Activated naive CD4-positive, alpha-beta T cell treated with anti-CD3 and anti-CD28 coated beads for 36 hours (primary cell): Measurements from ENCODE around the gene PARN. TPM values are rescaled to one million over a fixed set of nuclear protein-coding genes. Genes with fewer than 3 reads are reported as not detected.

Experiments used
- CTCF ChIA-PET: fragments of 350-600 bp; sonication (Branson Sonifier 250); formaldehyde crosslinking; loops from one replicate; lab custom pipeline; 2021; ENCODE audit warnings: antibody characterized with exemption; lab: Charles Lee
- DNase-seq: peaks from one replicate; pipeline ENCODE4 v3.0.0-alpha.2; 2020
- H3K27ac Mint-ChIP-seq: one replicate; pipeline ENCODE4 v1.8.0; 2021; ENCODE audit warnings: mild to moderate bottlenecking, mixed read lengths
- H3K27me3 Mint-ChIP-seq: one replicate; pipeline ENCODE4 v1.8.0; 2021; ENCODE audit warnings: low read depth, mixed read lengths
- H3K36me3 Mint-ChIP-seq: one replicate; pipeline ENCODE4 v1.8.0; 2021; ENCODE audit warnings: low read depth, mixed read lengths
- H3K4me1 Mint-ChIP-seq: one replicate; pipeline ENCODE4 v1.8.0; 2021; ENCODE audit warnings: low read depth, mixed read lengths
- H3K4me3 Mint-ChIP-seq: one replicate; pipeline ENCODE4 v1.8.0; 2021; ENCODE audit warnings: mild to moderate bottlenecking, moderate library complexity, mixed read lengths
- H3K9me3 Mint-ChIP-seq: one replicate; pipeline ENCODE4 v1.8.0; 2021; ENCODE audit warnings: mixed read lengths
- intact Hi-C: fragments of 100-400 bp; cut with micrococcal nuclease; formaldehyde crosslinking; loops from one replicate; pipeline ENCODE4 v1.15.1; 2023
- total RNA-seq, 2 experiments: library from RNA; stranded (reverse); gene quantifications; one replicate each; pipeline ENCODE4 v1.2.3, GENCODE V29; 2021

PARN gene
- total RNA-seq, 2 experiments from 2014 or later = 41.8 to 44.0 TPM

GRCh38 chr16:14386115-14386514 lies 243.9 kb downstream of the PARN start:
- no peaks in the 10 kb centered on the region for H3K9me3 Mint-ChIP-seq
- intact Hi-C loops = no loop called here
- H3K27me3 Mint-ChIP-seq = no peaks in the 10 kb centered on the region
- DNase-seq = no peak
- no peaks in the 10 kb centered on the region for H3K4me1 Mint-ChIP-seq
- H3K36me3 Mint-ChIP-seq = no peaks in the 10 kb centered on the region
- H3K4me3 Mint-ChIP-seq = no peak overlapping the region
- CTCF ChIA-PET = no interaction called here
- no peak overlapping the region for H3K27ac Mint-ChIP-seq

Other genes starting within 250 kb of the PARN start
- 10 to 100 TPM; 41.9 to 44.6 TPM for gene BFAR, start 2.7 kb upstream of the PARN start, total RNA-seq
- gene PLA2G10, start 64.0 kb upstream of the PARN start, total RNA-seq = not detected
- 1 to 10 TPM; 1.5 to 1.9 TPM for gene NPIPA3, start 73.2 kb upstream of the PARN start, total RNA-seq
- gene NPIPA2, start 112.3 kb upstream of the PARN start, total RNA-seq = 1 to 10 TPM; 3.6 to 4.1 TPM
- 10 to 100 TPM; 33.1 to 35.1 TPM for gene NOMO1, start 203.5 kb upstream of the PARN start, total RNA-seq